GM19395 (cell line): ENCODE results near the gene MYRFL.

ENCODE experiments used
- ATAC-seq: cut with Tn5 transposase; IDR thresholded peaks from one replicate; pipeline ENCODE4 v1.9.1; 2021; ENCODE audit warnings: mild to moderate bottlenecking, moderate library complexity; ENCODE audit not compliant: unreplicated experiment

MYRFL gene

GRCh38 chr12:69929125-69929524 lies 104.1 kb downstream of the MYRFL start:
- no peak for ATAC-seq

GRCh38 chr12:69929531-69929930 lies 104.5 kb downstream of the MYRFL start:
- no peak for ATAC-seq

GRCh38 chr12:69931569-69931968 lies 106.5 kb downstream of the MYRFL start:
- ATAC-seq: no peak

- ATAC-seq: no peak
Measured at GRCh38 chr12:69932154-69932553, 107.1 kb downstream of the MYRFL start.

- peak; percentile 81 for ATAC-seq
Measured at GRCh38 chr12:69932676-69933552, 107.9 kb downstream of the MYRFL start.

GRCh38 chr12:69934011-69934410 lies 109.0 kb downstream of the MYRFL start:
- no peak for ATAC-seq

GRCh38 chr12:69935651-69936100 lies 110.6 kb downstream of the MYRFL start:
- no peak for ATAC-seq

- no peak for ATAC-seq
Measured at GRCh38 chr12:69936214-69936731, 111.2 kb downstream of the MYRFL start.

GRCh38 chr12:69936766-69937165 lies 111.7 kb downstream of the MYRFL start:
- no peak for ATAC-seq

- no peak for ATAC-seq
Measured at GRCh38 chr12:69947123-69947522, 122.1 kb downstream of the MYRFL start.

- ATAC-seq: no peak
Measured at GRCh38 chr12:69947897-69948296, 122.9 kb downstream of the MYRFL start.

- no peak for ATAC-seq
Measured at GRCh38 chr12:69948851-69949250, 123.8 kb downstream of the MYRFL start.

GRCh38 chr12:69949311-69950002 lies 124.4 kb downstream of the MYRFL start:
- no peak for ATAC-seq

- no peak for ATAC-seq
Measured at GRCh38 chr12:69951108-69951507, 126.1 kb downstream of the MYRFL start.

- ATAC-seq: no peak
Measured at GRCh38 chr12:69952890-69953289, 127.9 kb downstream of the MYRFL start.

GRCh38 chr12:69961246-69961645 lies 136.2 kb downstream of the MYRFL start:
- ATAC-seq: no peak

- no peak for ATAC-seq
Measured at GRCh38 chr12:69966409-69966808, 141.4 kb downstream of the MYRFL start.

GRCh38 chr12:69966839-69967238 lies 141.8 kb downstream of the MYRFL start:
- ATAC-seq: no peak

- ATAC-seq: no peak
Measured at GRCh38 chr12:69969011-69969410, 144.0 kb downstream of the MYRFL start.

- ATAC-seq: no peak
Measured at GRCh38 chr12:69972136-69972535, 147.1 kb downstream of the MYRFL start.

GRCh38 chr12:69978020-69978419 lies 153.0 kb downstream of the MYRFL start:
- ATAC-seq: no peak
